A673 (cell line): Measurements from ENCODE around the gene CNOT3.

ENCODE experiments used
- CTCF ChIP-seq: fragments of 300-800, 200-600 bp; sonication (generic); conservative IDR thresholded peaks from 2 replicates; pipeline ENCODE4 v1.5.1; 2017; ENCODE audit warnings: low read depth, mild to moderate bottlenecking, antibody characterized with exemption, low read length, moderate library complexity, mixed read lengths
- EZH2 ChIP-seq: fragments of 200-600 bp; sonication (generic); IDR thresholded peaks from 2 replicates; pipeline ENCODE4 v1.6.1; 2017; ENCODE audit warnings: borderline replicate concordance, low read depth, mild to moderate bottlenecking, mixed read lengths, antibody characterized with exemption, low read length; ENCODE audit not compliant: poor library complexity, severe bottlenecking

- TF ChIP-seq CTCF (no peak), EZH2 (no peak)
These were observed 481 bp upstream of the CNOT3 start for GRCh38 chr19:54136864-54137698.
